MM.1S (cell line): Measurements from ENCODE around the gene ST6GALNAC4.

Experiments used
- CTCF ChIP-seq: fragments of 300-600 bp; sonication (generic); IDR thresholded peaks from 2 replicates; pipeline ENCODE4 v1.5.1; 2016; ENCODE audit warnings: antibody characterized with exemption, low read length, mixed read lengths
- EZH2 ChIP-seq: fragments of 300-600 bp; sonication (generic); optimal IDR thresholded peaks from 2 replicates; pipeline ENCODE3; 2017; ENCODE audit warnings: low read depth, mild to moderate bottlenecking, antibody characterized with exemption, low read length, mixed read lengths

GRCh38 chr9:127949827-127950512, 33.1 kb upstream of the ST6GALNAC4 start:
- no peak for TF ChIP-seq CTCF
- no peak for TF ChIP-seq EZH2
